OCI-LY3 (cell line): ENCODE results near the gene ZRANB1.

Source experiments
- CTCF ChIP-seq: fragments of 200-600, 300-600 bp; sonication (generic); IDR thresholded peaks from 2 replicates; pipeline ENCODE4 v1.5.1; 2014; ENCODE audit warnings: antibody characterized with exemption, low read length, low read depth
- EZH2phosphoT487 ChIP-seq: fragments of 200-600 bp; shearing (Covaris generic); IDR thresholded peaks from 2 replicates; pipeline ENCODE4 v1.6.1; 2018; ENCODE audit warnings: antibody characterized with exemption, mixed run types, low read depth

DNA sequence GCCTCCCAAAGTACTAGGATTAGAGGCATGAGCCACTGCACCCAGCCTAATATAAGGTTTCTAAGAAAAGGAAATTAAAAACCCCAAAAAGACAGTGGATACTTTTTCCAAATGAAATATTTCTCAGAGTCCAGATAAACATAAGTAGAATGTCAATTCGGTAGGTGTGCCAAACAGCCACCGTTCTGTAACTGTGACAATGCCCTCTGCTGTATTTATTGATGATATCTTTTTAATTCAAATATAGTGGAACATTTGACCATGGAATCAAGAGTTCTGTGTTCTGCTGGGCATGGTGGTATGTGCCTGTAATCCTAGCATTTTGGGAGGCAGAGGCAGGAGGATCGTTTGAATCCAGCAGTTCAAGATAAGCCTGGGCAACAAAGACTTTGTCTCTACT, 28.8 kb upstream of the ZRANB1 start:
- TF ChIP-seq CTCF (no peak), EZH2phosphoT487 (no peak)
